Activated naive CD8-positive, alpha-beta T cell (primary cell): ENCODE results near the gene MED13L.

Experiments used
- H3K27ac Mint-ChIP-seq: one replicate; pipeline ENCODE4 v1.8.0; 2021; ENCODE audit warnings: mixed read lengths
- H3K27me3 Mint-ChIP-seq: one replicate; pipeline ENCODE4 v1.8.0; 2021; ENCODE audit warnings: mixed read lengths
- H3K36me3 Mint-ChIP-seq: one replicate; pipeline ENCODE4 v1.8.0; 2021; ENCODE audit warnings: mixed read lengths
- H3K4me1 Mint-ChIP-seq: one replicate; pipeline ENCODE4 v1.8.0; 2021; ENCODE audit warnings: low read depth, mixed read lengths
- H3K4me3 Mint-ChIP-seq: one replicate; pipeline ENCODE4 v1.8.0; 2021; ENCODE audit warnings: mild to moderate bottlenecking, mixed read lengths
- H3K9me3 Mint-ChIP-seq: one replicate; pipeline ENCODE4 v1.8.0; 2021; ENCODE audit warnings: low read depth, mixed read lengths

Gene MED13L

DNA sequence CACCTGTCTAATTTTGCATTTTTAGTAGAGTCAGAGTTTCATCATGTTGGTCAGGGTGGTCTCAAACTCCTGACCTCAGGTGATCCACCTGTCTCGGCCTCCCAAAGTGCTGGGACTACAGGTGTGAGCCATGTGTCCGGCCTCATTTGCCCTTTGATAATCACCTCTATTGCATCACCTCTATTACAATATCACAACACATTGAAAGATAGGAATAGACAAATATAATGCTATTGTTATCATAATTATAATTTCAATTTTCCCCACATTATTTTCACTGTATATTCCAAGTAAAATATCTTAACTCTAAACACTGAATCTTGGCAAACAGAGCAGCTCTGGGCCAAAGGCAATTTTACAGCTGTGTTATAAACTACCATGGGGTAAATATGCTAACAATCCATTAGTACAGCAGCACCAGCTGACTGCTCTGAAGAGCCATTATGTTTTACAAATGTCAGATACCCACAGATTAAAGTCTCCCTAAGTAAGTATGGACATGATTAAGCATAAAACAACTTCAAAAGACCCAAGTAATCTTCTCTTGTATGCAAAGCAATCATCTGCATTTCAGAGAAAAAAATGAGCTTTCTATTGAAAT, 173.2 kb downstream of the MED13L start:
- Mint-ChIP-seq H3K4me1 (peaks cover 26% of the 10 kb centered on the region), H3K4me3 (no peak overlapping the region), H3K9me3 (no peaks in the 10 kb centered on the region), H3K27me3 (no peaks in the 10 kb centered on the region), H3K36me3 (peaks cover 19% of the 10 kb centered on the region), H3K27ac (no peak overlapping the region)

DNA sequence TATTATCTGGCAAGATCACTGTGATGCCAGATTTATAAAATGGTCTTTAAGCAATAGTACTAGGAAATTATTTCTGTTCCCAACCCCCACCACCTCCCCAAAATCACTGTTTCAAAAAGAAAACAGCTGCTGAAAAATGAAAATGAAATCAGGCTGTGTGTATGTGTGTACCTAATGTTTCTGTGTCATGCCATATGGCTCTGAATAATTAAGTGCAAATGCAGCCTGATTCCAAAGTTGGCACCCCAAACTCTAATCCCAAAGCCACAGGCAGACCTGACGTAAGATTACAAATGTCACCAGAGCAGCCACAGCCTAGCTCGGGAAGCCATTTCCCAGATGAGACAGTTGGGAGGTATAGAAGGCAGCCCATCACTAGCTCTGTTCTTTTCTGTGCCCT, 175.5 kb downstream of the MED13L start:
- H3K27ac Mint-ChIP-seq = no peak overlapping the region
- H3K4me1 Mint-ChIP-seq = peaks cover 26% of the 10 kb centered on the region
- peaks cover 16% of the 10 kb centered on the region for H3K36me3 Mint-ChIP-seq
- H3K4me3 Mint-ChIP-seq = no peak overlapping the region
- H3K9me3 Mint-ChIP-seq = no peaks in the 10 kb centered on the region
- H3K27me3 Mint-ChIP-seq = no peaks in the 10 kb centered on the region

DNA sequence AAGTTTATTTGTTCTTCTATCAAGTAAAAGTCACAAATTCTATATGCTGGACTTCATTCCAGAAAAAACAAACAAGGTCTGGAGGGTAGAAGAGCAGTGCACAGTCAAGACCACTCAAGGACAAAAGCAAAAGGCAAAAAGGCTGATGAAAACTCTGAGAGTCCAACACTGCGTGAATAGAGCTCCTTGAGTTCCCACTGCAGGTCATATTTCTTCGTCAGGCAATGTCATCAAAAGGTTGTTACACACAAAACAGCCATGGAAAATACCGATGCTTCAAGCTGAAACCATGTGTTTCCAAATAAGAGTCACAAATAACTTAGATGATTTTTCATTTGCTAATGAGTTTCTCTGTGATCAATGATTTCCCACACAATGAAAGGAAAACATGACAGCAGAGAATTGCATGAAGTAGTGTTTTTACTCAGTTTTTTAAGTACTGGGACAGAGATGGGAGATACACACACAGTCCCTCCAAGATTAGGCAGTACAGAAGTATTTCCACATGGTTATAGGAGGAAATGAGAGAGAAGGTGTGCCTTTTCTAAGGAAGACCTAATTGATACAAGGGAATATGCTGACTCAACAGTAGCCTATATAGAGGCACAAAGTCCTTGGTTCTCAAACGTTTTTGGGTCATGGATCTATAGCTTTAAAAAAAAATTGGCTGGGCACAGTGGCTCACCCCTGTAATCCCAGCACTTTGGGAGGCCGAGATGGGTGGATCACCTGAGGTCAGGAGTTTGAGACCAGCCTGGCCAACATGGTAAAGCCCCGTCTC, 177.7 kb downstream of the MED13L start:
- Mint-ChIP-seq H3K4me1 (peaks cover 24% of the 10 kb centered on the region), H3K27ac (no peak overlapping the region), H3K4me3 (no peak overlapping the region), H3K27me3 (no peaks in the 10 kb centered on the region), H3K9me3 (no peaks in the 10 kb centered on the region), H3K36me3 (peaks cover 8% of the 10 kb centered on the region)

DNA sequence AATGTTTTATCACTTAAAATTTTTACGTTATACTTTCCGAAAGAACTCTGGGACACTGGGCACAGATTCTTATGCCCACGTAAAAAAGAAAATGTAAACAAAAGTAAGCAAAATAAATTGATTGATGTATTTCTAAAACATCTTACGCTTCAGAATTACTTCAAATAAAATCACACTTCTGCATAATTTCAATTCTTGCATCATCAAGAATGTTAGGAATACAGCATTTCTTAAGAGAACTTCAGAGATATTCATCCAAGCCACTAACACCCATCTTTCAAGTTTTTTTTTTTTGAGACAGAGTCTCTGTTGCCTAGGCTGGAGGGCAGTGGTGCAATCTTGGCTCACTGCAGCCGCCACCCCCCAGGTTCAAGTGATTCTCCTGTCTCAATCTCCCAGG, 180.6 kb downstream of the MED13L start:
- peaks cover 34% of the 10 kb centered on the region for H3K4me1 Mint-ChIP-seq
- H3K4me3 Mint-ChIP-seq = no peak overlapping the region
- H3K27me3 Mint-ChIP-seq = no peaks in the 10 kb centered on the region
- H3K27ac Mint-ChIP-seq = no peak overlapping the region
- H3K9me3 Mint-ChIP-seq = no peaks in the 10 kb centered on the region
- peaks cover 8% of the 10 kb centered on the region for H3K36me3 Mint-ChIP-seq

DNA sequence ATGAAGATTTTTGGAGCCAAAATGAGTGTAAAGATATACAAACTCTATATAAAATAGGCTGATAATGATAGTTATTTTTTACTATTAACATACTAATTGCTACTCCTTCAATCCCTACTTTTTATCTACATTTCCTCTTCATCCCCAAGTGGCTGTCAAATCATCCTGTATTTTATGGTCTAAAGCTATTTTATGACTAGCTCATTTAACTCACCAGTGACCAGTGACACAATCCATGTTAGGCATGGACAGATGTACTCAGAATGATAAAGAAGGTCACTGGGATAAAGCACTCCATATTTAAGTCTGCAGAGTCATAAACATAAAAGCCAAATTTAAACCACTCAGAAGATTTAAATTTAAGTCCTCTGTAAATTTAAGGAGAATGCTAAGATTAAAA, 183.0 kb downstream of the MED13L start:
- peaks cover 34% of the 10 kb centered on the region for H3K4me1 Mint-ChIP-seq
- peaks cover 18% of the 10 kb centered on the region for H3K36me3 Mint-ChIP-seq
- H3K27ac Mint-ChIP-seq = no peak overlapping the region
- no peak overlapping the region for H3K4me3 Mint-ChIP-seq
- no peaks in the 10 kb centered on the region for H3K9me3 Mint-ChIP-seq
- H3K27me3 Mint-ChIP-seq = no peaks in the 10 kb centered on the region

DNA sequence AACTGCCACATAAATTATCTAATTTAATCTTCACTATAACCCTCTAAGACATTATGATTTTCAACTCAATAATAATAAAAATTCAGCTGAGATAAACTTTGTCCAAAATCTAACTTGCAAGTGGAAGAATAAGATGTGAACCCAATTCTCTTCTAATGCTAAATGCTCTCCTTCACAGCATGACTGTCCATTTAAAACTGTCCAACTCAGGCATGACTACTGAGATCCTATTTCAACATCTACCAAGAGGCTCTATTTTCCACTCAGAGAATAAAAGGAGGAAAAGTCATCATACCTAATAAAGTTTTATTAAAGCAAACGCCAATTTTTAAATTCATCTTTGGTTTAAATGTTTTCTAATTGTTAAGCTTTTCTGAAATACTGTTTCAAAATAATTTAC, 183.6 kb downstream of the MED13L start:
- H3K4me1 Mint-ChIP-seq = peaks cover 36% of the 10 kb centered on the region
- H3K27ac Mint-ChIP-seq = no peak overlapping the region
- no peaks in the 10 kb centered on the region for H3K27me3 Mint-ChIP-seq
- peaks cover 21% of the 10 kb centered on the region for H3K36me3 Mint-ChIP-seq
- H3K9me3 Mint-ChIP-seq = no peaks in the 10 kb centered on the region
- H3K4me3 Mint-ChIP-seq = no peak overlapping the region

DNA sequence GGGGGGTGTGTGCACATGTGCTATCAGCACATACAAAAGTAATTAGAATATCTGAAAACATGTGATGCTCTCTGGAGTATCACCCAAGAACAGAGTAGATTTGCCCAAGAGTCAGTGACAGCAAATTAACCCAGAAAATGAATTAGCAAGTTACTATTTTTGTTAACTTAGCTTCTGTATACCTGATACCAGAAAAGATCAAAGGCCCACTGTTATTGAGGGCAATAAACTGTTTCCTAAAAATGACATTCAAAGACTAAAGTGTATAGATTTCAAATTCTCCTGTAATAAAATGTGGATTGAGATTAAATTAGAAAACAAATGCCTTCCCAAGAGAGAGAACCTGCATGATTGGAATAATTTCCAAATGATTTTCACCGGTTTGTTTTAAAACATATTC, 184.7 kb downstream of the MED13L start:
- no peaks in the 10 kb centered on the region for H3K9me3 Mint-ChIP-seq
- H3K4me1 Mint-ChIP-seq = peaks cover 48% of the 10 kb centered on the region
- H3K4me3 Mint-ChIP-seq = no peak overlapping the region
- no peaks in the 10 kb centered on the region for H3K27me3 Mint-ChIP-seq
- H3K27ac Mint-ChIP-seq = no peak overlapping the region
- H3K36me3 Mint-ChIP-seq = peaks cover 25% of the 10 kb centered on the region

DNA sequence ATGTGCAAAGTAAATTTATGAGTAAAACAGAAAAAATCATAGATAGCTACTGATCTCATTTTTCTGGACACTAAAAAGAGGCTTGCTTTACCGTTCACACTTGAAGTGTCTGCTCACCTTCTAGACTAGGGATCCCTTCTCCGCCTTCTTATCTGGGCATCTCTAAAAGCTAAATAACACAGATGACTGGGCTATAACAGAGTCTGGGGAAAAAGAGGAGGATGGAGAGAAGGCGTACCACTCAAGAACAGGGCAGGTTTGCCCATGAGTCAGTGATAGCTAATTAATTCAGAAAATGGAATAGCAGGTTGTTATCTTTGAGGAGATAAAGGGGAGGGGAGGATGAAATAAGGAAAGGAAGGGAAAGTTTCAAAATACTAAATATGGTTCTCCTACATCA, 185.3 kb downstream of the MED13L start:
- H3K4me3 Mint-ChIP-seq = no peak overlapping the region
- H3K27ac Mint-ChIP-seq = no peak overlapping the region
- H3K4me1 Mint-ChIP-seq = peaks cover 51% of the 10 kb centered on the region
- H3K27me3 Mint-ChIP-seq = no peaks in the 10 kb centered on the region
- peaks cover 25% of the 10 kb centered on the region for H3K36me3 Mint-ChIP-seq
- no peaks in the 10 kb centered on the region for H3K9me3 Mint-ChIP-seq

DNA sequence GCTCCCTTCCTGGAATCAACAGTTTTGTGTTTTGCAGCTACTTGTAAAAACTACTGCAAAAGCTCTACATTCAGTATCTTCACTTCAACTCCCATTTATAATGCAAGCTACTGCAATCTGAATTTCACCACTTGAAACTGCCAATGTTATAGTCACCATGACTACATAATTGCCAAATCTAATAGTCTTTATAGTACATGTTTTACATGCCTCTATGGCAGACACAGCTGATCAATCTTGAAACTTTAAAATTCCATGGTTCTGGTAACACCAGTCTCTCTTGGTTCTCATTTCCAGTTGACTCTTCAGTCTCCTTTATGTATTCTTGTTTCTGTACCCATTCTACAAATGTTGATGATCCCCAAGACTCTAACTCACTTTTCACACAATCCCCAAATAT, 185.9 kb downstream of the MED13L start:
- no peaks in the 10 kb centered on the region for H3K9me3 Mint-ChIP-seq
- H3K27me3 Mint-ChIP-seq = no peaks in the 10 kb centered on the region
- H3K4me1 Mint-ChIP-seq = peaks cover 50% of the 10 kb centered on the region
- H3K27ac Mint-ChIP-seq = no peak overlapping the region
- H3K4me3 Mint-ChIP-seq = no peak overlapping the region
- H3K36me3 Mint-ChIP-seq = peaks cover 21% of the 10 kb centered on the region

DNA sequence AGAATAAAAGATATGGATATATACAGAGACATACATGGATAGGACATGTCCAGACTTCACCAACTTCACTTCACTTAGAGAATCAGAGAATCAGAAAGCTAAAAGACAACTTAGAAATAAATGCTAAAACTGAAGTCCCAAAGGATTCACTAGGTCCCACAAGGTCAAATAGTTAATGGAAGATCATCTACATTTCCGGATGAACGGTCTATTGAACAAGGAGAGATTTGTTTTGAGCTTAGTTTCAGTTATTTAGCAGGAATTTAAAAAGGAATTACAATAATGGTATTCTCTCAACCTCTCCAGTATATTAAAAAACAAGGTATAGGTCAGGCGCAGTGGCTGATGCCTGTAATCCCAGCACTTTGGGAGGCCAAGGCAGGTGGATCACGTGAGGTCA, 187.0 kb downstream of the MED13L start:
- peaks cover 20% of the 10 kb centered on the region for H3K36me3 Mint-ChIP-seq
- H3K4me3 Mint-ChIP-seq = no peak overlapping the region
- H3K4me1 Mint-ChIP-seq = peaks cover 54% of the 10 kb centered on the region
- no peaks in the 10 kb centered on the region for H3K27me3 Mint-ChIP-seq
- H3K27ac Mint-ChIP-seq = no peak overlapping the region
- no peaks in the 10 kb centered on the region for H3K9me3 Mint-ChIP-seq

DNA sequence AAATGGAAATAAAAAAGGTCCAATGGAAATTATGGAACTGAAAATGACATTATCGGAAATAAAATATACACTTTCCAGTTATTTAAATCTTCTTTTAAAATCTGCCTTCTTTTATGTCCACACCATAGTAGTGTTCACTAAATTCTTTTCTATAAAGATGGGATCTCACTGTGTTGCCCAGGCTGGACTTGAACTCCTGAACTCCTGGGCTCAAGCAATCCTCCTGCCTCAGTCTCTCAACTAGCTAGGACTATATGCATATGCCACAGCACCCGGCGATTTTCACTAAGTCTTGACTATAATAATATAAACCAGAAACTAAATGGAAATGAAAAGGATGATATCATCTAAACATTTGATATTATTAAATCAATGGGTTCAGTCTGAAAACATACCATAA, 188.4 kb downstream of the MED13L start:
- H3K36me3 Mint-ChIP-seq = peaks cover 20% of the 10 kb centered on the region
- H3K4me1 Mint-ChIP-seq = peaks cover 53% of the 10 kb centered on the region
- H3K27me3 Mint-ChIP-seq = no peaks in the 10 kb centered on the region
- H3K9me3 Mint-ChIP-seq = no peaks in the 10 kb centered on the region
- H3K4me3 Mint-ChIP-seq = no peak overlapping the region
- H3K27ac Mint-ChIP-seq = no peak overlapping the region

DNA sequence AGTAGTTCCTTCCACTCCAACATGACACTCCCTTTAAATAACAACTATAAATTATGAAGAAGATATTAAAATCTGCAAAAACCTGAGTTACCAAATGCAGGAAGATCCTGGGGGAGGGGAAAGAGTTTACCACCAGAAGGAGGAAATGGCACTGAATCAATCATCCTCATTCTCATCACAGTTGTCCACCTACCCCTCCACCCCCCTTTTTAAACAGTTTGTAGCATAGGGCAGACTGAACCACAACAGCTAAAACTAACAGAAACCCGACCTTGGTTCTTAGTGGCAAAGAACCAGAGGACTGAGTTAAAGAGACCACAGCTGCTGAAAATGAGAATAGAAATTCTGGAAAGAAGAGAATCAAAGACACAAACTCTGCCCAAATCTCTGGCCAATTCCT, 189.5 kb downstream of the MED13L start:
- no peak overlapping the region for H3K4me3 Mint-ChIP-seq
- peaks cover 20% of the 10 kb centered on the region for H3K36me3 Mint-ChIP-seq
- H3K4me1 Mint-ChIP-seq = peaks cover 52% of the 10 kb centered on the region
- H3K9me3 Mint-ChIP-seq = no peaks in the 10 kb centered on the region
- no peaks in the 10 kb centered on the region for H3K27me3 Mint-ChIP-seq
- H3K27ac Mint-ChIP-seq = no peak overlapping the region

DNA sequence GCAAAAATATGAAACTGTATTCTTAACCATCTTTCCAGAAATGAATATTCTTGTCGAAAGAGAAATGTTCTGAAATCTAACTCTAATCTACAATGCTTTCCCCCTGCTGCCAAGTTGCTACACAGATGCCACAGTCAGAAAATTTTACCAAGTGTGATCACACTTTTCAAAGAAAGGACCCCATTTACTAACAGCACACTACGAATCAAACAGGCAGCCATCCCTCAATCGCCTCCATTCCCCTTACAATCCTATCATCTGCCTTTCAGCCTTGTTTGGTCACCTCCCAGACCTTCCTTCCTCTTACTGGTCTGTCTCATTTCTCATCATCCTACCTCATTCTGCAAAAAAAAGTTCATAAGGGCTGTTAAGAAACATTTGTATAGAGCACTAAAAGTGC, 190.1 kb downstream of the MED13L start:
- Mint-ChIP-seq H3K36me3 (peaks cover 21% of the 10 kb centered on the region), H3K9me3 (no peaks in the 10 kb centered on the region), H3K27me3 (no peaks in the 10 kb centered on the region), H3K4me3 (no peak overlapping the region), H3K4me1 (peaks cover 50% of the 10 kb centered on the region), H3K27ac (peak overlapping the region; percentile 1)

DNA sequence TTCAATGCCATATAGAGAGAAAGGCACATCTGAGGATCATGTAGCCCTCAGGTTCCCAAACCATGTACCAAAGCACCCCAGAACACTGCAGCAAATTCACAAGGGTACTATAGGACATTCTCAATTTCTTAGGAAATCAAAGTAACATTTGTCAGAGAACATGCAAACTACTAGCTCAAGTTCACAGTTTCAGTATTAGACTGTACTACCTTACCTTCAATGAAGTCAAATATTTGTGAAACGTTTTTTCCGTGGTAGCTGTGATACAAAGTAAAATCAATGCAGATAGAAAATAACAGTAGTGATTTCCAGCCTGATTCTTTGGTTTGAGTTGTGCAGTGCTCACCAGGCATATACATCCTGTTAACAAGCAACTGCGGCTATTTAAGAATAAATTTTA, 197.1 kb downstream of the MED13L start:
- Mint-ChIP-seq H3K36me3 (peaks cover 8% of the 10 kb centered on the region), H3K27ac (peak overlapping the region; percentile 58), H3K4me1 (peaks cover 19% of the 10 kb centered on the region), H3K27me3 (no peaks in the 10 kb centered on the region), H3K4me3 (no peak overlapping the region), H3K9me3 (no peaks in the 10 kb centered on the region)

DNA sequence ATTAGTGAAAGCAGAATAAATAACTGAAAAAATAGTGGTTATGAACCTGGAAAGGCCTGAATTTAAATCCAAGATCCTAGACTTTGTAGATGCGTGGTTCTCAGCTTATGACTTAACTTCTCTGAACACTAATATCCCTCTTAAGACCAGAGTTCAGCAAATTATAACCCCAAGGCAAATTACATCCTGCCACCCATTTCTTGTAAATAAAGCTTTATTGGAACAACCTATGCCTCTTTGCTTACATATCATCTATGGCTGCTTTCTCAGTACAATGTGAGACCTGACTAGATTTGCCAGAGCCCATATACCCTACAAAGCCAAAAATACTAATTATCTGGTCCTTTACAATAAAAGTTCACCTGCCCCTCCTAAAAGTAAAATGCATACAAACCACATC, 199.1 kb downstream of the MED13L start:
- no peak overlapping the region for H3K4me3 Mint-ChIP-seq
- peaks cover 8% of the 10 kb centered on the region for H3K36me3 Mint-ChIP-seq
- no peak overlapping the region for H3K27ac Mint-ChIP-seq
- H3K4me1 Mint-ChIP-seq = peaks cover 22% of the 10 kb centered on the region
- no peaks in the 10 kb centered on the region for H3K9me3 Mint-ChIP-seq
- no peaks in the 10 kb centered on the region for H3K27me3 Mint-ChIP-seq

DNA sequence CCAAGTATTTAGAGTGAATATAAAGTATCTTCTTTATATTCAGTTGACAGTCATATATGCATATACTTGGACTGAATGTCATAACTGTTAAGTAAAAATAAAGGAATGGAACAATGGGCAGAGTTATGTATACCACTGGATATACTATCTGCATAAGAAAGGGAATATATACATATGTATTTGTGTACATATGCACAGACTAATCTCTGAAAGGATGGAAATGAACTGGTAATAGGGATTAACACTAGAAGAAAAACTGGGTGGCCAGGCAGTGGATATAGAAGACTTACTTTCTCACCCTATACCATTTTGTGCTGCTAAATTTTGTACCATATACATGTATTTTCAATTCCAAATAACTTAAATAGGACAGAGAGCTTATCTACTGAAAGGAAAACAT, 200.1 kb downstream of the MED13L start:
- H3K27me3 Mint-ChIP-seq = no peaks in the 10 kb centered on the region
- peaks cover 8% of the 10 kb centered on the region for H3K36me3 Mint-ChIP-seq
- H3K4me1 Mint-ChIP-seq = peaks cover 19% of the 10 kb centered on the region
- no peak overlapping the region for H3K27ac Mint-ChIP-seq
- H3K4me3 Mint-ChIP-seq = no peak overlapping the region
- no peaks in the 10 kb centered on the region for H3K9me3 Mint-ChIP-seq
